H1 (cell line): Measurements from ENCODE around the gene ARHGAP26. TPM values are rescaled to one million over a fixed set of nuclear protein-coding genes. Genes with fewer than 3 reads are reported as not detected.

Source experiments
- ASH2L ChIP-seq: fragments of 200-600, 300-600 bp; sonication (generic); IDR thresholded peaks from one replicate; pipeline ENCODE4 v1.7.1; 2017; ENCODE audit warnings: low read length
- BCL11A ChIP-seq, 2 experiments: IDR thresholded peaks; one replicate each; pipeline ENCODE4 v1.6.1; 2011; ENCODE audit warnings: low read depth in 2 of 2, low read length in 2 of 2, mild to moderate bottlenecking in 2 of 2
- GABPA ChIP-seq: IDR thresholded peaks from 2 replicates; pipeline ENCODE4 v1.6.1; 2011; ENCODE audit warnings: mild to moderate bottlenecking, low read length, moderate library complexity, borderline replicate concordance; ENCODE audit not compliant: insufficient read depth
- JUN ChIP-seq: IDR thresholded peaks from 2 replicates; pipeline ENCODE4 v1.6.1; 2011; ENCODE audit warnings: low read depth, mild to moderate bottlenecking, improper control_type of control experiment, low read length
- KDM5A ChIP-seq: fragments of 200-600 bp; IDR thresholded peaks from 2 replicates; pipeline ENCODE4 v1.7.1; 2012; ENCODE audit warnings: mild to moderate bottlenecking, low read length, inconsistent platforms, mixed read lengths
- PHF8 ChIP-seq: fragments of 200-600 bp; sonication (generic); conservative IDR thresholded peaks from 2 replicates; pipeline ENCODE4 v1.7.1; 2012; ENCODE audit warnings: low read depth, mild to moderate bottlenecking, inconsistent platforms, low read length, moderate library complexity
- SIX5 ChIP-seq: IDR thresholded peaks from 2 replicates; pipeline ENCODE4 v1.6.1; 2011; ENCODE audit warnings: mild to moderate bottlenecking, low read depth, low read length
- SP2 ChIP-seq: IDR thresholded peaks from 2 replicates; pipeline ENCODE4 v1.6.1; 2012; ENCODE audit warnings: mild to moderate bottlenecking, low read length, inconsistent platforms
- TBP ChIP-seq: IDR thresholded peaks from 2 replicates; pipeline ENCODE4 v1.6.1; 2011; ENCODE audit warnings: low read depth, low read length, improper control_type of control experiment
- TEAD4 ChIP-seq: IDR thresholded peaks from 2 replicates; pipeline ENCODE4 v1.6.1; 2012; ENCODE audit warnings: low read depth, low read length, inconsistent platforms, mixed read lengths
- polyA plus RNA-seq, 7 experiments: library from polyadenylated mRNA; depleted of rRNA in 3 of 7; stranded (reverse) in 5 of 7; unstranded in 2 of 7; fragments of >200 nt in 5 of 7; fragments of 200-250 nt in 2 of 7; gene quantifications; 1 replicate in 5 of 7; 2 replicates in 1 of 7; 4 replicates in 1 of 7; pipeline versions ENCODE4 v1.2.1 to v1.2.3, GENCODE V29; 2011 to 2013; ENCODE audit warnings: missing spikeins in 2 of 7, mixed read lengths in 2 of 7
- total RNA-seq: library from RNA; stranded (reverse); fragmentation: NEBNext Ultra II Directional; extraction: Animal tissue kit (Norgen Biotek cat#: 25700); gene quantifications from 2 replicates; pipeline ENCODE4 v1.2.1, GENCODE V29; 2021
- TF ChIP-seq, protein P1 (sequence below): fragments of 300-600 bp; sonication (generic); IDR thresholded peaks from 2 replicates; pipeline ENCODE4 v1.7.1; 2012; ENCODE audit warnings: low read length, moderate library complexity, mild to moderate bottlenecking, inconsistent platforms; ENCODE audit not compliant: insufficient replicate concordance
- TF ChIP-seq, protein P2 (sequence below): IDR thresholded peaks from 2 replicates; pipeline ENCODE4 v1.6.1; 2011; ENCODE audit warnings: low read length, improper control_type of control experiment

Gene ARHGAP26
- total and polyA plus RNA-seq, 2 of the 8 experiments (the other 6 are each of a cell fraction or from before 2014, with no cell fraction given): 7.1 to 24.8 TPM

DNA sequence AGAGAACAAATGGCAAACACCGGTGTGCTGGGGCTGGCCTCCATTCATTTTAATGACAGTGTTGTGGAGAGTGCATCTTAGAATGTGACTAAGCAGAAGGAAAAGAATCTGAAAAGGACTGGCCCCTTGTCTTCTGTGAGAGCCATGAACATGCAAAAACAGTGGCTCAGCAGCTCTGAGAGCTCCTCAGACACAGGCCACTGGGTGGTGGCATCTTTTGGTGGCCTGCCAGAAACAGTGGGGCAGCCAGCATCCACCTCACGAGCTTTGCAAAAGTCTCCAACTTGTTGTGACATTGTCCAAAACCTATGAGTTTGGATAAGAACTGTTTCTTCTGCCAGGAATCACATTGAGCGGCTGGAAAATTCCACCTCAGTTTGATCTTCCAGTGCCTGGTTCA, 399.9 kb downstream of the ARHGAP26 start (continued):
- TF ChIP-seq, protein P1, sequence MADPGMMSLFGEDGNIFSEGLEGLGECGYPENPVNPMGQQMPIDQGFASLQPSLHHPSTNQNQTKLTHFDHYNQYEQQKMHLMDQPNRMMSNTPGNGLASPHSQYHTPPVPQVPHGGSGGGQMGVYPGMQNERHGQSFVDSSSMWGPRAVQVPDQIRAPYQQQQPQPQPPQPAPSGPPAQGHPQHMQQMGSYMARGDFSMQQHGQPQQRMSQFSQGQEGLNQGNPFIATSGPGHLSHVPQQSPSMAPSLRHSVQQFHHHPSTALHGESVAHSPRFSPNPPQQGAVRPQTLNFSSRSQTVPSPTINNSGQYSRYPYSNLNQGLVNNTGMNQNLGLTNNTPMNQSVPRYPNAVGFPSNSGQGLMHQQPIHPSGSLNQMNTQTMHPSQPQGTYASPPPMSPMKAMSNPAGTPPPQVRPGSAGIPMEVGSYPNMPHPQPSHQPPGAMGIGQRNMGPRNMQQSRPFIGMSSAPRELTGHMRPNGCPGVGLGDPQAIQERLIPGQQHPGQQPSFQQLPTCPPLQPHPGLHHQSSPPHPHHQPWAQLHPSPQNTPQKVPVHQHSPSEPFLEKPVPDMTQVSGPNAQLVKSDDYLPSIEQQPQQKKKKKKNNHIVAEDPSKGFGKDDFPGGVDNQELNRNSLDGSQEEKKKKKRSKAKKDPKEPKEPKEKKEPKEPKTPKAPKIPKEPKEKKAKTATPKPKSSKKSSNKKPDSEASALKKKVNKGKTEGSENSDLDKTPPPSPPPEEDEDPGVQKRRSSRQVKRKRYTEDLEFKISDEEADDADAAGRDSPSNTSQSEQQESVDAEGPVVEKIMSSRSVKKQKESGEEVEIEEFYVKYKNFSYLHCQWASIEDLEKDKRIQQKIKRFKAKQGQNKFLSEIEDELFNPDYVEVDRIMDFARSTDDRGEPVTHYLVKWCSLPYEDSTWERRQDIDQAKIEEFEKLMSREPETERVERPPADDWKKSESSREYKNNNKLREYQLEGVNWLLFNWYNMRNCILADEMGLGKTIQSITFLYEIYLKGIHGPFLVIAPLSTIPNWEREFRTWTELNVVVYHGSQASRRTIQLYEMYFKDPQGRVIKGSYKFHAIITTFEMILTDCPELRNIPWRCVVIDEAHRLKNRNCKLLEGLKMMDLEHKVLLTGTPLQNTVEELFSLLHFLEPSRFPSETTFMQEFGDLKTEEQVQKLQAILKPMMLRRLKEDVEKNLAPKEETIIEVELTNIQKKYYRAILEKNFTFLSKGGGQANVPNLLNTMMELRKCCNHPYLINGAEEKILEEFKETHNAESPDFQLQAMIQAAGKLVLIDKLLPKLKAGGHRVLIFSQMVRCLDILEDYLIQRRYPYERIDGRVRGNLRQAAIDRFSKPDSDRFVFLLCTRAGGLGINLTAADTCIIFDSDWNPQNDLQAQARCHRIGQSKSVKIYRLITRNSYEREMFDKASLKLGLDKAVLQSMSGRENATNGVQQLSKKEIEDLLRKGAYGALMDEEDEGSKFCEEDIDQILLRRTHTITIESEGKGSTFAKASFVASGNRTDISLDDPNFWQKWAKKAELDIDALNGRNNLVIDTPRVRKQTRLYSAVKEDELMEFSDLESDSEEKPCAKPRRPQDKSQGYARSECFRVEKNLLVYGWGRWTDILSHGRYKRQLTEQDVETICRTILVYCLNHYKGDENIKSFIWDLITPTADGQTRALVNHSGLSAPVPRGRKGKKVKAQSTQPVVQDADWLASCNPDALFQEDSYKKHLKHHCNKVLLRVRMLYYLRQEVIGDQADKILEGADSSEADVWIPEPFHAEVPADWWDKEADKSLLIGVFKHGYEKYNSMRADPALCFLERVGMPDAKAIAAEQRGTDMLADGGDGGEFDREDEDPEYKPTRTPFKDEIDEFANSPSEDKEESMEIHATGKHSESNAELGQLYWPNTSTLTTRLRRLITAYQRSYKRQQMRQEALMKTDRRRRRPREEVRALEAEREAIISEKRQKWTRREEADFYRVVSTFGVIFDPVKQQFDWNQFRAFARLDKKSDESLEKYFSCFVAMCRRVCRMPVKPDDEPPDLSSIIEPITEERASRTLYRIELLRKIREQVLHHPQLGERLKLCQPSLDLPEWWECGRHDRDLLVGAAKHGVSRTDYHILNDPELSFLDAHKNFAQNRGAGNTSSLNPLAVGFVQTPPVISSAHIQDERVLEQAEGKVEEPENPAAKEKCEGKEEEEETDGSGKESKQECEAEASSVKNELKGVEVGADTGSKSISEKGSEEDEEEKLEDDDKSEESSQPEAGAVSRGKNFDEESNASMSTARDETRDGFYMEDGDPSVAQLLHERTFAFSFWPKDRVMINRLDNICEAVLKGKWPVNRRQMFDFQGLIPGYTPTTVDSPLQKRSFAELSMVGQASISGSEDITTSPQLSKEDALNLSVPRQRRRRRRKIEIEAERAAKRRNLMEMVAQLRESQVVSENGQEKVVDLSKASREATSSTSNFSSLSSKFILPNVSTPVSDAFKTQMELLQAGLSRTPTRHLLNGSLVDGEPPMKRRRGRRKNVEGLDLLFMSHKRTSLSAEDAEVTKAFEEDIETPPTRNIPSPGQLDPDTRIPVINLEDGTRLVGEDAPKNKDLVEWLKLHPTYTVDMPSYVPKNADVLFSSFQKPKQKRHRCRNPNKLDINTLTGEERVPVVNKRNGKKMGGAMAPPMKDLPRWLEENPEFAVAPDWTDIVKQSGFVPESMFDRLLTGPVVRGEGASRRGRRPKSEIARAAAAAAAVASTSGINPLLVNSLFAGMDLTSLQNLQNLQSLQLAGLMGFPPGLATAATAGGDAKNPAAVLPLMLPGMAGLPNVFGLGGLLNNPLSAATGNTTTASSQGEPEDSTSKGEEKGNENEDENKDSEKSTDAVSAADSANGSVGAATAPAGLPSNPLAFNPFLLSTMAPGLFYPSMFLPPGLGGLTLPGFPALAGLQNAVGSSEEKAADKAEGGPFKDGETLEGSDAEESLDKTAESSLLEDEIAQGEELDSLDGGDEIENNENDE: no peak
- TF ChIP-seq JUN (no peak), TBP (no peak), SIX5 (no peak), PHF8 (no peak), SP2 (no peak), ASH2L (no peak), GABPA (no peak), TEAD4 (no peak), KDM5A (no peak), BCL11A (IDR thresholded peaks at IDR 0.05; ENCODE audit: low read depth in 2 of 2, low read length in 2 of 2) (no peak)
- TF ChIP-seq, protein P2, sequence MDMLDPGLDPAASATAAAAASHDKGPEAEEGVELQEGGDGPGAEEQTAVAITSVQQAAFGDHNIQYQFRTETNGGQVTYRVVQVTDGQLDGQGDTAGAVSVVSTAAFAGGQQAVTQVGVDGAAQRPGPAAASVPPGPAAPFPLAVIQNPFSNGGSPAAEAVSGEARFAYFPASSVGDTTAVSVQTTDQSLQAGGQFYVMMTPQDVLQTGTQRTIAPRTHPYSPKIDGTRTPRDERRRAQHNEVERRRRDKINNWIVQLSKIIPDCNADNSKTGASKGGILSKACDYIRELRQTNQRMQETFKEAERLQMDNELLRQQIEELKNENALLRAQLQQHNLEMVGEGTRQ: no peak
